HCT116 (cell line): Measurements from ENCODE around the gene EIF4G3.

Source experiments
- EGR1 ChIP-seq: IDR thresholded peaks from 2 replicates; pipeline ENCODE4 v1.6.1; 2012; ENCODE audit warnings: low read depth
- EZH2 ChIP-seq: fragments of 200-600 bp; sonication (generic); IDR thresholded peaks from 2 replicates; pipeline ENCODE4 v1.6.1; 2017; ENCODE audit warnings: antibody characterized with exemption, mixed run types
- EZH2phosphoT487 ChIP-seq: fragments of 200-600 bp; IDR thresholded peaks from 2 replicates; pipeline ENCODE4 v1.6.1; 2018; ENCODE audit warnings: antibody characterized with exemption, borderline replicate concordance
- MAX ChIP-seq: IDR thresholded peaks from 2 replicates; pipeline ENCODE4 v1.6.1; 2012
- POLR2A ChIP-seq: IDR thresholded peaks from 2 replicates; pipeline ENCODE4 v1.7.0; 2011; ENCODE audit warnings: borderline replicate concordance; ENCODE audit not compliant: insufficient read depth, insufficient read length; ENCODE audit errors: extremely low read depth
- RAD21 ChIP-seq: IDR thresholded peaks from 2 replicates; pipeline ENCODE4 v1.6.1; 2012; ENCODE audit warnings: low read depth, mild to moderate bottlenecking
- SP1 ChIP-seq: IDR thresholded peaks from 2 replicates; pipeline ENCODE4 v1.6.1; 2012; ENCODE audit warnings: low read depth
- TF ChIP-seq, protein P1 (sequence below), 3 experiments: fragments of 200-600 bp in 1 of 3; sonication (generic) in 1 of 3; IDR thresholded peaks in 2 of 3; conservative IDR thresholded peaks in 1 of 3; 2 replicates each; pipeline ENCODE4 v1.5.1; 2012 to 2017; ENCODE audit warnings: low read depth in 2 of 3, low read length in 2 of 3, antibody characterized with exemption in 1 of 3, borderline replicate concordance in 1 of 3, control low read depth in 1 of 3, mild to moderate bottlenecking in 1 of 3, mixed read lengths in 1 of 3, mixed run types in 1 of 3, moderate library complexity in 1 of 3; ENCODE audit not compliant: insufficient read depth in 1 of 3

- TF ChIP-seq MAX, result no peak
- TF ChIP-seq POLR2A, result no peak
- TF ChIP-seq, protein P1, sequence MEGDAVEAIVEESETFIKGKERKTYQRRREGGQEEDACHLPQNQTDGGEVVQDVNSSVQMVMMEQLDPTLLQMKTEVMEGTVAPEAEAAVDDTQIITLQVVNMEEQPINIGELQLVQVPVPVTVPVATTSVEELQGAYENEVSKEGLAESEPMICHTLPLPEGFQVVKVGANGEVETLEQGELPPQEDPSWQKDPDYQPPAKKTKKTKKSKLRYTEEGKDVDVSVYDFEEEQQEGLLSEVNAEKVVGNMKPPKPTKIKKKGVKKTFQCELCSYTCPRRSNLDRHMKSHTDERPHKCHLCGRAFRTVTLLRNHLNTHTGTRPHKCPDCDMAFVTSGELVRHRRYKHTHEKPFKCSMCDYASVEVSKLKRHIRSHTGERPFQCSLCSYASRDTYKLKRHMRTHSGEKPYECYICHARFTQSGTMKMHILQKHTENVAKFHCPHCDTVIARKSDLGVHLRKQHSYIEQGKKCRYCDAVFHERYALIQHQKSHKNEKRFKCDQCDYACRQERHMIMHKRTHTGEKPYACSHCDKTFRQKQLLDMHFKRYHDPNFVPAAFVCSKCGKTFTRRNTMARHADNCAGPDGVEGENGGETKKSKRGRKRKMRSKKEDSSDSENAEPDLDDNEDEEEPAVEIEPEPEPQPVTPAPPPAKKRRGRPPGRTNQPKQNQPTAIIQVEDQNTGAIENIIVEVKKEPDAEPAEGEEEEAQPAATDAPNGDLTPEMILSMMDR (IDR thresholded peaks at IDR 0.05 in 2 of 3, conservative IDR thresholded peaks at IDR 0.05 in 1 of 3; ENCODE audit: borderline replicate concordance in 1 of 3, insufficient read depth in 1 of 3, low read depth in 2 of 3, low read length in 2 of 3), result no peak
- no peak for TF ChIP-seq EZH2phosphoT487
- no peak for TF ChIP-seq EZH2
- no peak for TF ChIP-seq EGR1
- no peak for TF ChIP-seq SP1
- no peak for TF ChIP-seq RAD21
These were observed 76.9 kb downstream of the EIF4G3 start for GRCh38 chr1:21099869-21100131.
